Measurements from ENCODE around the gene GNAO1. TPM values are rescaled to one million over a fixed set of nuclear protein-coding genes. Genes with fewer than 3 reads are reported as not detected.

GNAO1 gene
- total RNA-seq, 4 donors from 2014 or later: 2.7 to 12.9 (median 6.1) TPM

GRCh38 chr16:56334761-56335160 lies 143.5 kb downstream of the GNAO1 start:
- Histone ChIP-seq H3K27ac (no peak overlapping the region), H3K36me3 (peaks cover 0 to 6% (median 0%) of the 10 kb centered on the region in 3 donors), H3K4me3 (no peak overlapping the region), H3K4me1 (peaks cover 0 to 6% (median 0%) of the 10 kb centered on the region in 4 donors), H3K9me3 (no peaks in the 10 kb centered on the region), H3K27me3 (no peaks in the 10 kb centered on the region)
- no peak for TF ChIP-seq POLR2A (IDR thresholded peaks at IDR 0.05)
- TF ChIP-seq CTCF (IDR thresholded peaks at IDR 0.05): no peak
- no peak for TF ChIP-seq EP300 (IDR thresholded peaks at IDR 0.05)
- DNase-seq (ENCODE audit: low spot score in 2 of 2): no peak
- 87 to 93% methylated on average over 9 of the region's 9 CpGs for WGBS, 2 donors

GRCh38 chr16:56336071-56336688 lies 144.9 kb downstream of the GNAO1 start:
- Histone ChIP-seq H3K36me3 (peaks cover 0 to 17% (median 0%) of the 10 kb centered on the region in 3 donors), H3K9me3 (no peaks in the 10 kb centered on the region), H3K27ac (no peak overlapping the region), H3K4me3 (no peak overlapping the region), H3K4me1 (peaks cover 0 to 6% (median 0%) of the 10 kb centered on the region in 4 donors), H3K27me3 (no peaks in the 10 kb centered on the region)
- 84 to 91% methylated on average over 7 to 8 of the region's 8 CpGs for WGBS, 2 donors
- TF ChIP-seq EP300 (IDR thresholded peaks at IDR 0.05): no peak
- TF ChIP-seq CTCF (IDR thresholded peaks at IDR 0.05): no peak
- no peak for TF ChIP-seq POLR2A (IDR thresholded peaks at IDR 0.05)
- no peak for DNase-seq (ENCODE audit: low spot score in 2 of 2)

GRCh38 chr16:56336711-56337110 lies 145.4 kb downstream of the GNAO1 start:
- TF ChIP-seq CTCF (IDR thresholded peaks at IDR 0.05) (no peak), POLR2A (IDR thresholded peaks at IDR 0.05) (no peak), EP300 (IDR thresholded peaks at IDR 0.05) (no peak)
- Histone ChIP-seq H3K27ac (no peak overlapping the region), H3K27me3 (no peaks in the 10 kb centered on the region), H3K4me1 (peaks cover 0 to 6% (median 0%) of the 10 kb centered on the region in 4 donors), H3K36me3 (peaks cover 0 to 18% (median 0%) of the 10 kb centered on the region in 3 donors), H3K9me3 (no peaks in the 10 kb centered on the region), H3K4me3 (no peak overlapping the region)
- no peak for DNase-seq (ENCODE audit: low spot score in 2 of 2)
- WGBS, 2 donors: 87 to 90% methylated on average over 15 to 20 of the region's 21 CpGs

GRCh38 chr16:56337131-56337857 lies 146.0 kb downstream of the GNAO1 start:
- WGBS, 2 donors: 84 to 91% methylated on average over 11 of the region's 11 CpGs
- no peak for DNase-seq (ENCODE audit: low spot score in 2 of 2)
- no peaks in the 10 kb centered on the region for H3K27me3 ChIP-seq
- no peak overlapping the region for H3K27ac ChIP-seq
- no peaks in the 10 kb centered on the region for H3K9me3 ChIP-seq
- peaks cover 0 to 18% (median 0%) of the 10 kb centered on the region in 3 donors for H3K36me3 ChIP-seq
- peaks cover 0 to 6% (median 0%) of the 10 kb centered on the region in 4 donors for H3K4me1 ChIP-seq
- TF ChIP-seq POLR2A (IDR thresholded peaks at IDR 0.05): no peak
- H3K4me3 ChIP-seq: no peak overlapping the region

- Histone ChIP-seq H3K4me1 (peaks cover 0 to 2% (median 0%) of the 10 kb centered on the region in 4 donors), H3K27ac (no peak overlapping the region), H3K4me3 (no peak overlapping the region), H3K36me3 (peaks cover 0 to 18% (median 0%) of the 10 kb centered on the region in 3 donors), H3K27me3 (no peaks in the 10 kb centered on the region), H3K9me3 (no peaks in the 10 kb centered on the region)
- TF ChIP-seq POLR2A (IDR thresholded peaks at IDR 0.05) (no peak), CTCF (IDR thresholded peaks at IDR 0.05) (no peak), EP300 (IDR thresholded peaks at IDR 0.05) (no peak)
- WGBS, 2 donors: 73 to 83% methylated on average over 11 of the region's 11 CpGs
- DNase-seq (ENCODE audit: low spot score in 2 of 2): no peak
Observed at GRCh38 chr16:56337858-56338325, 146.6 kb downstream of the GNAO1 start.
